MM.1S (cell line): ENCODE results near the gene CYTH1.

Source experiments
- CTCF ChIP-seq: fragments of 300-600 bp; sonication (generic); IDR thresholded peaks from 2 replicates; pipeline ENCODE4 v1.5.1; 2016; ENCODE audit warnings: antibody characterized with exemption, low read length, mixed read lengths
- EZH2 ChIP-seq: fragments of 300-600 bp; sonication (generic); optimal IDR thresholded peaks from 2 replicates; pipeline ENCODE3; 2017; ENCODE audit warnings: low read depth, mild to moderate bottlenecking, antibody characterized with exemption, low read length, mixed read lengths
- EZH2phosphoT487 ChIP-seq: fragments of 300-600 bp; sonication (generic); IDR thresholded peaks from 2 replicates; pipeline ENCODE4 v1.6.1; 2018; ENCODE audit warnings: antibody characterized with exemption, low read length

- no peak for TF ChIP-seq CTCF
- no peak for TF ChIP-seq EZH2
- TF ChIP-seq EZH2phosphoT487 = no peak
Measured at GRCh38 chr17:78764871-78765270, 17.2 kb downstream of the CYTH1 start.
